ENCODE results near the gene KIF21B.

DNA sequence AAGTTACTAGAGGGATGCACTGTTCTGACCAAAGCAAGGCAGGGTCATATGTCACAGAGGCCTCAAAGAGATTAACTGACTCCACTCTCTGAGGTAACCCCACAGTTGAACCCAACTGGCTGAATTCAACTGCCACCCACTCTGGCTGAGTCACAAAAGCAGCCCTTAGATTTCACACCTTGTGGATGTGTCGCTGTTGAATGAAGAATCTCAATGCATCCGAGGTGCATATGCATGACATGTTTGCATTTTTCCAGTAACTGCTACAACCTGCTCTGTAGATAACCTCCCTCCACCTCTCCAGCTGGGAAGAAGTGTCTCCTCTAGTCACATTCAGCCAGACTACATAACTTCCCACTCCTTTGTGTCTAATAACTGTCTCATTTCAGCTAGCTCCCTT, 27.9 kb upstream of the KIF21B start:
- no peak for TF ChIP-seq CTCF (IDR thresholded peaks at IDR 0.05)
- no peak for TF ChIP-seq POLR2A (IDR thresholded peaks at IDR 0.05)
- no peak for TF ChIP-seq POLR2AphosphoS5 (IDR thresholded peaks at IDR 0.05)
